GM21529 (cell line): ENCODE results near the gene FSCN2.
"Not testable (repeated sequence)": the region's sequence is repeated elsewhere in the genome, so short reads cannot be mapped to it uniquely, and the experiment has no call there.

Experiments
- ATAC-seq: cut with Tn5 transposase; IDR thresholded peaks from one replicate; pipeline ENCODE4 v1.9.1; 2021; ENCODE audit not compliant: unreplicated experiment

The FSCN2 gene

DNA sequence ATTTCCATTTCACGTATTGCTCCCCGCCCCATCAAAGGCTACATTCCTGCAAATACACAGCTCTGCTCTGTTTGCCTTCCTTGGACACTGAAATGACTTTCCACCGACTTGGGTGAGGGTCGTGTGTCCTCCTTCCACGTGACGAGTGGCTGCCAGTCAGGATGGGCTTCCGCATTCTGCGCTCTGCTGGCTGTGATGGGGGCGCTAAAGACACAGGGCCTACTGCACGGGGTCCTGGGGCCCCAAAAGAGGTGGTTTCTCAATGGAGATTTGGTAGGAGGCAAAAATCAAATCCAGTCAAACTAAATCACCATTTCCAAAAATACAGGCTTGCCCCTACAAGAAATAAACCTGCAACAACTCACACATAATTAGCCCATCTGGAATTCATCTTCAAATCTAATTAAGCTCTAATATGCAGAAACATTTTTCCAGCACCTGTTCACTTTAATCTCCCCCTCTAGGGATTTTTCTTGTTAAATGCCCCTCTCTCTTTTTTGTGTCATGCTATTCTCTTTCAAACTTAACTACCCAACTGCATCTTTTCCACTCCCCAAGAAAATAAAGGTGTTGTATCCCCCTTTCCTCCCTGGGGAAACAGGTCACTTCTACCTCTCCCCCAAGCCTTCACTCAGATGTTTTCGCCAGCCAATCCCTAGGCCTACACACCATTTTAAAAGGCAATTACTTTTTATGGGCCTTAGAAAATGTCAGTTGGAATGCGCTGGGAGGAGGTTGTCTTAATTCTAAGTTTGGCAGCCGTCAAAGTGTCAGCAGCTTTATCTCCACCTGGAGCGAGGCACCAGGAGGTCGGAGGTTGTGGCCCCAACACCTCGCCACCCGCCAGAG is 45.8 kb downstream of the FSCN2 start:
- no peak for ATAC-seq

DNA sequence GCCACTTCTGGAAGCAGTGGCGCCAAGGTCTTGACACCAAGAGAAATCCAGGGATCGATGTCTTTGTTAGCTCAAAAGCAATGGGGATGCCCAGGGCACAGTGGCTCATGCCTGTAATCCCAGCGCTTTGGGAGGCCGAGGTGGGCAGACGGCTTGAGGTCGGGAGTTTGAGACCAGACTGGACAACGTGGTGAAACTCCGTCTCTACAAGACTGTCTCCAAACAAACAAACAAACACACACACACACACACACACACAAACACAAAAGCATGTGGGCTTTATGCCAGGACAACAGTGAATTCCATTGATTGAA is 46.4 kb downstream of the FSCN2 start:
- ATAC-seq: no peak

DNA sequence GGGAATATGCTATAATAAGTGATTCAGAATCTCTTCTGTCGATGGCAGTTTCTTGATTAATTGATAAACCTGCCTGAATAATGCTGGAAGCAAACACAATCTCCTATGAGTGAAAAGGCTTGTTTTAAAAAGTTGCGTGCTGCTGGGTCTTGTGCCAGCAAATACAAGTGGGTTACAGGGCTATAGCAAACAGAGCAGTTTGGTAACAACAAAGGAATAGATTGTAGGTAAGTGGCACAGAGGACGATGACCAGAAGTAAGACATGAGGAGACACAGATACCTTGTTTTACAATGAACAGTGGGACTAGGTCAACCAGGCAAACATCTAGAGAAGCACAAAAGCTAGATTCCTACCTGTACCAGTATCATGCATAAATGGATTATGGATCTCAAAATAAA is 47.7 kb downstream of the FSCN2 start:
- no peak for ATAC-seq

DNA sequence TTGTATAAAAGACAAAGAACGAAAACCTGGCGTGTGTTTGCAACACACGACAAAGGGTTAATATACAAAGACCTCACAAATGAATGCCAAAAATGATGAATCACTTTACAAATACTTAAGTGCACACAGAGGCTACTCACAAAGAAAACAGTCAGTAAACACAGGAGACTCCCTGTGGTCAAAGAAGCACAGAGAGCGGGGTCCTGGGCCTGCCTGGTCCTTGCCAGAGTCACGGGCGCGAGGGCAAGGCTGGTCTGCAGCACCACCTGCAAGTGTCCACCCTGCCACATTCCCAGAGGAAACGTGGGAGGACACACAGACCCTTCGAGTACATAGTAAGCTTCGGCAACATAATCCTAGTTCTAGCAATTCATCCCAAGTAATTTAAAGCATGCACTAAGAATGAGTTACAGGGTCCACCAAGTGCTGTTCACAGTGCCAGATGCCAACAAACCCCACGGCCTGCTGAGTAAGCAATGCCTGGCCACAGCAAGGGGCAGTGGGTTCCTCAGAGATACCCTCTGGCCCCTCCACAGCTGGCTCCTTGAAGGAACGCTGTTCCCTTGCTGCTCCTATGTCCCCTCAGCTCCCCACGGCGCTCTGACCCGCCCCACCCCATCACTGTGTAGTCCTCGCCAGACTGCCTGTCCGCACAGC is 48.6 kb downstream of the FSCN2 start:
- ATAC-seq: no peak

DNA sequence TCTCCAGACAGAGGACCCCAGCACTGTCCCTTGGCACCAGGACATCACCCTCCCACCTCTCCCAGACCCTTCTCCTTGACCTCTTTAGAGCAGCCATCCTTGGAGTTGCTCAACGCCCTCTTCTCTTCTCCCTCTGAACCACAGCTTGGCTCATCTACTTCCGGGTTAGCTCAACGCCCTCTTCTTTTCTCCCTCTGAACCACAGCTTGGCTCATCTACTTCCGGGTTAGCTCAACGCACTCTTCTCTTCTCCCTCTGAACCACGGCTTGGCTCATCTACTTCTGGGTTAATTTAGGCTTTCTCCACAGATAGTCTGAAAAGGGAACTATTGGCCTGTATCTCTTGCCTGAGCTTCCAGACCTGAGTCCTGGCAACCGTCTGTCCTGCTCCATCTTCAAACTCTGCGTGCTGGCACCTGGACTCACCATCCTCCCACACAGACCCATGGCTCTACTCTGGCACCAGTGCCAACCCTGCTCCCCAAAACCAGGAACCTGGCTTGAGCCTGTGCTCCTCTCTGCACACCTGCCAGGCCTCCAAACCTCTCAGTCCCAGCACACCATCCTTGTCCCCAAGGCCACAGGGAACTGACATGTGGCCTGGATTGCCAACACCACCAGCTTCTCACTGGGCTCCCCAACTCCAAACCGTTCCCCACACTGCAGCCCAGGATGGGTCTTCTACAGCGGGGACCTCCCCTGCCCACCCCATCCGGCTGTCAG is 49.3 kb downstream of the FSCN2 start:
- ATAC-seq: no peak

DNA sequence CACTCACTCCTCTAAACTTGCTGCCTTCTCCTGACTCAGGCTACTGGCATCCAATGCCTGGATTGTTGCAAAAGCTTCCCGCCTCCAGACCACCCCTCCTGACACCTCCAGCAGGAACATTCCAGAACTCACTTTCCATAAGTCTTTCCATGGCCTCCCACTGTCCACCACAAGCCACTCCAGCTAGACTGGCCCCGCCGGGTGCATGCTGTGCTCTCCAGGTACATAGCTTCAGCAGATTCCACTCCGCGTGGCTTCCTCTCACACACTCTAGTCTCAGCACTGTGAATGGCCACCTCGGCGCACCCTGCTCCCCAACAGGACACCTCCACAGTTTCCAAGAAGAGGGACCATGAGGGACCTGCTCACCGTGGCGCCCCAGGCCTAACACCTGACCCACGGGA is 49.9 kb downstream of the FSCN2 start:
- no peak for ATAC-seq

DNA sequence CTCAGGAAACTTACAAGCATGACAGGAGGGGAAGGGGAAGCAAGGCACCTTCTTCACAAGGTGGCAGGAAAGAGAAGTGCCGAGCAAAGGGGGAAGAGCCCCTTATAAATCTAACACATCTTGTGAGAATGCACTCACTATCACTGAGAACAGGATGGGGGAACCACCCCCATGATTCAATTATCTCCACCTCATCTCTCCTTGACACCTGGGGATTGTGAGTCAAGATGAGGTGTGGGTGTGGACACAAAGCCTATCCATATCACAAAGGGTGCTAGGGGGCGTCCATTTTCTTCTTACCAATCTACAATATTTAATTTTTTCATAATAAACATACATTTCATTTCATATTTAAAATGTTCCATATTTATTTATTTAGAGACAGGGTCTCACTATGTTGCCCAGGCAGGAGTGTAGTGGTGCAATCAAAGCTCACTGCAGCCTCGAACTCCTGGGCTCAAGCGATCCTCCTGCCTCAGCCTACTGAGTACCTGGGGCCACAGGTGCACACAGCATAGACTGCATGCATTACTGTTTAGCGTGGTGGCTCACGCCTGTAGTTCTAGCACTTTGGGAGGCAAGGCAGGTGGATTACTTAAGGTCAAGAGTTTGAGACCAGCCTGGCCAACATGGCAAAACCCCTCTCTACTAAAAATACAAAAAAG is 50.5 kb downstream of the FSCN2 start:
- ATAC-seq: no peak

DNA sequence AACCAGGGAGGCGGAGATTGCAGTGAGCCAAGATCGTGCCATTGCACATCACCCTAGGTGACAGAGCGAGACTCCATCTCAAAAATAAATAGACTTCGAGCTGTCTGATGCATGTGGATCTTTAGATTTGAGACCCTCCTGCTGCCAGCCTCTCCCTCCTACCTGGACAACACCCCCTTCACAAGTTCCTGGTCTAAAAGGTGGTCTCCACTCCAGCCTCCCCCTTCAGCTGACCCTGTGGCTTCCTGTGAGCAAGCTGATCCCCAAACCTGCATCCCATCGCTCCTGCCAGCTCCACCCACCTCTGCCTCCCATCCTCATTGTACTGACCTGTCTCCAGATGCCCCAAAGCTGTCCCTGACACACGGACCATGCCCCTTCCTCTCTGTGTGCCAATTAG is 51.1 kb downstream of the FSCN2 start:
- ATAC-seq: no peak

DNA sequence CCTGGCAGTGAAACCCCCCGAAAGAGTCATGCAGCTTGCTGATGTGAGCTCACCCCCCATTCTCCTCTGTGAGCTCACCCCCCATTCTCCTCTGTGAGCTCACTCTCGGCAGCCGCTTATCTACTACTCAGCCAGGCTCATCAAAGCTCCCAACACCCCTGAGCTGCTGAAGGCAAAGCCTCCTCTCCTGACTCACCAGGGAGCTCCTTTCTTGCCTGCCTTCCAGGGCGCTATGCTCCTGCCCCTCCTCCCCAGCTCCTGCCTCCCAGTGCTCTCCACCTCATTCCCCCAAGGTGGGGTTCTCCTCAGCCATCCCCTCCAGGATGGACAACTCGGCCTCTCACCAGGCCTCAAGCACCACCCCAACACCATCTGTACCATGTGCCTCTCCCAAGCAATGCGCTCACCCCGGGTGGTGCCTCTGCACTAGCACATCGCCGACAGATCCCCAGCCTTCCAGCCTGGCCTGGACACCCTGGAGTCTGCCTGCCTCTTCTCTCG is 51.7 kb downstream of the FSCN2 start:
- ATAC-seq: no peak

DNA sequence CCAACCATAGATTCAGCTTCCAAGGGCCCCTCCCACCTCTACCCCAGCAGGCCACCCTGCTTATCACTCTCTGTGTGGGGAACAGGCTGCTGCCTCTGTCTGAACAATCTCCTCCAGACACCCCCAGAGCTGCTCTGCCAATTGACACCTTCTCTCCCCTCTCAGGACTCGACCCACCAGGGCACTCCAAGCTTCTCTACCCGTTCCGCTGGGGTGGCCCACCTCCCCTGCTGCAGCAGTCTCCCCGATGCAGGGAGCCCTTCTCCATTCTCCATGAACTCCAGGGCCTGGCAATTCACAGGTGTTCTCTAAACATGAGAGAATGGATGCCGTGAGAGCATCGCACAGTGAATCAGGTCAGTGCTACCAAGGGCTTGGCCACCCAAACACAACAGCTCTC is 52.3 kb downstream of the FSCN2 start:
- ATAC-seq: no peak

DNA sequence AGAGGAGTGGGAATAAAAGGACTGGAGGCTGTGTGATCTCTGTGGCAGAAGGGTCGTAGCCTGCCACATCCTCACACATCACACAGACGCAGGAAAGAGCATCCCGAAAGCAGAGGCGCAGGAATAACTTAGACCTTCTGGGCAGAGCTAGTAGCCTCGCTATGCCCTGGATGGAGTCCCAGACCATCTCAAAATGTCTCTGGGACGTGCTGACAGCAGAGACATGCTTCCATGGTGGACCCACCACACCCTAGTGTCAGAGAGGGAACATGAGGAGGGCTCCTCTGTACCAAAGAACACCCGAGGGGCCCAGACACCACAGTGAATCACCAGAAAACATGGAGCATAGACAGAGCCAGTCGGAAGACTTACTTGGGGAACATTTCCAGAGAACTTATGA is 53.6 kb downstream of the FSCN2 start:
- ATAC-seq: no peak

DNA sequence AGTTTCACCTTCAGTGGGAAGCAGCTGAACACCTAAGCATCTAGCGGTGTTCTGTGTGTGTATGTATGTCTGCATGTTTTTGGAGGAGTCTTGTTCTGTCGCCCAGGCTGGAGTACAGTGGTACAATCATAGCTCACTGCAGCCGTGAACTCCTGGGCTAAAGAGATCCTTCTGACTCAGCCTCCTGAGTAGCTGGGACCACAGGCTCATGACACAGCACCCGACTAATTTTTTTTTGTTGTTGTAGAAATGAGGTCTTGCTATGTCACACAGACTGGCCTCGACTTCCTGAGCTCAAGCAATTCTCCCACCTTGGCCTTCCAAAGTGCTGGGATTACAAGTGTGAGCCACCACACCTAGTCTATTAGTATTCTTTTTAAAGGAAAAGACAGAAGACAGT is 54.2 kb downstream of the FSCN2 start:
- ATAC-seq: no peak

DNA sequence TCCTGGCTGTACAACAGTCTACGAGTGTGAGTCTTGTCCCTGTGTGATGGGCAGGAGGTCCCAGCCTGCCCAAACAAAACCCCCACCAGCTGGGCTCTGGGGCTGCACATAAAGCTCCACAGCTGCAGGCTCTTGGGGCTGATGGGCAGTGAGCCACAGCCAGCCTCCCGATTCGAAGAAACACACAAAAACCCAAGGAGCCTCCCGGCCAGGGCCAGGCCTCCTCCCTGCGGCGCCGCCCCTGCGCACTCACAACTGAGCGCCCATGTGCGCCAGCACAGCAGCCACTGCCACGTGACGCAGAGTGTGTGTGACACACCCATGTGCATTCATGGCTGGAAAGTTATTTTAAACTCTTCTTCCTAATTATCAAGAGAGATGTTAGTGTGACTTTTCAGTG is 54.6 kb downstream of the FSCN2 start:
- no peak for ATAC-seq

DNA sequence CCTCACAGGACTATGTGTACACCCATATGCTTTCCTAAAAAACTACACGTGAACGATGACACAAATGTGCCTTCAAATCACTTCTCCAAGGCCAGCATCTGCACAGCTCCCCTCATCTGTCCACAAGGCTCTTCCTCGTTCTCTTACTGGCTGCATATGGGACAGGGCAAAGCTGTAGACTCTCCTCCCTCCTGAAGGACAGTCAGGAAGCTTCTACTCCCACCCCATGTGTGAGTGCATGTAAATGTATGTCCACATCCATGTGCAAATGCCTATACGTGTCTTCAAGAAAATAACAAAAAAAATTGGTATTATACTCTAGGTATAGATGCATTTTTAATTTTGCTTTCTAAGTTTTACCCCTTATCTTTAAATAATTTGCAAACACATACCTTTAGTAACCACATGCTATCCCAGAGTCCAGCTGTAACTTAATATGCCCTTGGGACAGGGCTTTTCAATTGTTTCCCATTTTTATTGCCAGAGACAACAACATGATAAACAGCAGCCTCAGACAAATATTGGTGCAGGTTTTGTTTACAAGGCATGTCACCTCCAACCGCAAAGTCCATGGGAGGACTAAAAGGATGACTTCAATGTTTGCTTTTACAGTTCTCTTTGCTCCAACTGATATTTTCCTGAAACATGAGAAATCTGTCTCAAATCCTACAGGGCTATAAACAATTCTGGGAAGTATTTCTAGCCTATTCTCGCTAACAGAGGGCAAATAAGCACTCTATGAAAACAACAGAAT is 55.6 kb downstream of the FSCN2 start:
- ATAC-seq: no peak

DNA sequence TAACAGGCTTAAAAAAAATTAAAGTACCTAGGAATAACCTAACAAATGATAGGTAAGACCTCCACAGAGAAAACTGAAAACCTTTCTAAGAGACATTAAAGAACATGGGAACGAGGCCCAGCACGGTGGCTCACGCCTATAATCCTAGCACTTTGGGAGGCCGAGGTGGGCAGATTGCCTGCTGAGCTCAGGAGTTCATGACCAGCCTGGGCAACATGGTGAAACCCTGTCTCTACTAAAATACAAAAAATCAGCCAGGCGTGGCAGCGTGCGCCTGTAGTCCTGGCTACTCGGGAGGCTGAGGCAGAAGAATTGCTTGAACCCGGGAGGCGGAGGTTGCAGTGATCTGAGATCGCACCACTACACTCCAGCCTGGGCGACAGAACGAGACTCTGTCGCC is 56.6 kb downstream of the FSCN2 start:
- ATAC-seq: not testable (repeated sequence)

DNA sequence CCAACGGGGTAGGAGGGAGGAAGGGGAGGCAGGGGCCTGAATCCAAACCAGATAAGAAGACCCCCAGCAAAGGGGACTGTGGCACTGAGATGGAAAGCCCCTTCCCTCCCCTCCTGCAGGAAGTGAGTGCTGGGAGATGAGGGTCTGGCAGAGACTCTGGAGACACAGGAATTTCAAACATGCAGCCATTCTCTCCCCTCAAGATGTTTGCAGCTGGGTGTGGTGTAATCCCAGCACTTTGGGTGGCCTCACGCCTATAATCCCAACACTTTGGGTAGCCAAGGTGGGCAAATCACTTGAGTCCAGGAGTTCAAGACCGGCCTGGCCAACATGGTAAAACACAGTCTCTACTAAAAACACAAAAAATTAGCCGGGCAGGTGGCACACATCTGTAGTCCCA is 57.9 kb downstream of the FSCN2 start:
- ATAC-seq: no peak
